WTC11 (cell line): Measurements from ENCODE around the gene TFF2. TPM values are rescaled to one million over a fixed set of nuclear protein-coding genes. Genes with fewer than 3 reads are reported as not detected.

Experiments
- ATAC-seq: fragments of 200-7000 bp; cut with Tn5 transposase; 2 replicates; pipeline ENCODE4 v1.10.0; 2021; ENCODE audit warnings: mild to moderate bottlenecking, moderate library complexity
- CTCF ChIA-PET: fragments of 300-600 bp; sonication (Branson Sonifier 250); formaldehyde crosslinking; loops from one replicate; lab custom pipeline; 2021; ENCODE audit warnings: antibody characterized with exemption; lab: Charles Lee
- POLR2A ChIA-PET: fragments of 350-600 bp; sonication (Branson Sonifier 250); formaldehyde crosslinking; loops from one replicate; lab custom pipeline; 2021; ENCODE audit warnings: antibody characterized with exemption; lab: Charles Lee
- DNase-seq: peaks from one replicate; pipeline ENCODE4 v3.0.0; 2021; ENCODE audit warnings: low spot score
- H3K27ac Mint-ChIP-seq: 2 replicates; pipeline ENCODE4 v1.8.0; 2021; ENCODE audit warnings: mixed read lengths
- H3K27me3 Mint-ChIP-seq: 2 replicates; pipeline ENCODE4 v1.8.0; 2021; ENCODE audit warnings: low read depth, mild to moderate bottlenecking, moderate library complexity, mixed read lengths
- H3K36me3 Mint-ChIP-seq: 2 replicates; pipeline ENCODE4 v1.8.0; 2021; ENCODE audit warnings: mixed read lengths
- H3K4me1 Mint-ChIP-seq: 2 replicates; pipeline ENCODE4 v1.8.0; 2022; ENCODE audit warnings: mixed read lengths
- H3K4me3 Mint-ChIP-seq: 2 replicates; pipeline ENCODE4 v1.8.0; 2021; ENCODE audit warnings: mild to moderate bottlenecking, moderate library complexity, mixed read lengths
- H3K9me3 Mint-ChIP-seq: 2 replicates; pipeline ENCODE4 v1.8.0; 2021; ENCODE audit warnings: mixed read lengths
- EMX1 ChIP-seq: fragments of 250-450 bp; sonication (Bioruptor Pico); IDR thresholded peaks from 2 replicates; pipeline ENCODE4 v1.8.0; 2021; ENCODE audit warnings: mild to moderate bottlenecking
- FOXJ3 ChIP-seq: sonication (generic); formaldehyde crosslinking; IDR thresholded peaks from 2 replicates; pipeline ENCODE4 v1.9.0; 2021; ENCODE audit warnings: missing genetic modification reagents, mild to moderate bottlenecking, borderline replicate concordance
- FOXK1 ChIP-seq: sonication (generic); formaldehyde crosslinking; IDR thresholded peaks from 2 replicates; pipeline ENCODE4 v1.8.0; 2022; ENCODE audit warnings: mild to moderate bottlenecking, moderate library complexity, missing genetic modification reagents
- NR3C1 ChIP-seq: sonication (generic); formaldehyde crosslinking; conservative IDR thresholded peaks from 2 replicates; pipeline ENCODE4 v1.8.1; 2023; ENCODE audit warnings: low read depth, mild to moderate bottlenecking, missing genetic modification reagents
- OVOL2 ChIP-seq: fragments of 250-450 bp; sonication (Bioruptor Pico); IDR thresholded peaks from 2 replicates; pipeline ENCODE4 v1.9.0; 2021; ENCODE audit warnings: mild to moderate bottlenecking, borderline replicate concordance
- PRRX2 ChIP-seq: fragments of 250-450 bp; sonication (Bioruptor Pico); IDR thresholded peaks from 2 replicates; pipeline ENCODE4 v1.8.0; 2021; ENCODE audit warnings: mild to moderate bottlenecking
- RELA ChIP-seq: sonication (generic); formaldehyde crosslinking; IDR thresholded peaks from 2 replicates; pipeline ENCODE4 v1.8.1; 2022; ENCODE audit warnings: missing genetic modification reagents, mild to moderate bottlenecking, borderline replicate concordance
- RORB ChIP-seq: fragments of 250-450 bp; sonication (Bioruptor Pico); IDR thresholded peaks from 2 replicates; pipeline ENCODE4 v1.9.0; 2021; ENCODE audit warnings: mild to moderate bottlenecking
- TP53 ChIP-seq: sonication (generic); formaldehyde crosslinking; IDR thresholded peaks from 2 replicates; pipeline ENCODE4 v1.8.1; 2023; ENCODE audit warnings: mild to moderate bottlenecking, missing genetic modification reagents
- ZBTB21 ChIP-seq: sonication (generic); formaldehyde crosslinking; IDR thresholded peaks from 2 replicates; pipeline ENCODE4 v1.8.1; 2023; ENCODE audit warnings: mild to moderate bottlenecking, missing genetic modification reagents, borderline replicate concordance
- ZNF219 ChIP-seq: sonication (generic); formaldehyde crosslinking; IDR thresholded peaks from 2 replicates; pipeline ENCODE4 v1.8.0; 2023; ENCODE audit warnings: missing genetic modification reagents, mild to moderate bottlenecking, borderline replicate concordance
- ZNF232 ChIP-seq: sonication (generic); formaldehyde crosslinking; IDR thresholded peaks from 2 replicates; pipeline ENCODE4 v1.8.0; 2022; ENCODE audit warnings: mild to moderate bottlenecking, missing genetic modification reagents
- ZNF416 ChIP-seq: fragments of 250-450 bp; sonication (Bioruptor Pico); IDR thresholded peaks from 2 replicates; pipeline ENCODE4 v1.9.0; 2021; ENCODE audit warnings: mild to moderate bottlenecking, inconsistent platforms
- ZNF423 ChIP-seq: fragments of 250-450 bp; sonication (Bioruptor Pico); IDR thresholded peaks from 2 replicates; pipeline ENCODE4 v2.1.2; 2022; ENCODE audit warnings: mild to moderate bottlenecking, moderate library complexity
- total RNA-seq: library from RNA; stranded (reverse); gene quantifications from 3 replicates; pipeline ENCODE4 v1.2.3, GENCODE V29; 2021
- TF ChIP-seq, protein P1 (sequence below): sonication (generic); formaldehyde crosslinking; IDR thresholded peaks from 2 replicates; pipeline ENCODE4 v1.8.1; 2023; ENCODE audit warnings: mild to moderate bottlenecking, moderate library complexity, missing genetic modification reagents
- TF ChIP-seq, protein P2 (sequence below): fragments of 250-450 bp; sonication (Bioruptor Pico); conservative IDR thresholded peaks from 2 replicates; pipeline ENCODE4 v1.9.0; 2021; ENCODE audit warnings: mild to moderate bottlenecking
- TF ChIP-seq, protein P3 (sequence below): sonication (generic); formaldehyde crosslinking; IDR thresholded peaks from 2 replicates; pipeline ENCODE4 v1.8.1; 2023; ENCODE audit warnings: mild to moderate bottlenecking, missing genetic modification reagents
- TF ChIP-seq, protein P4 (sequence below): sonication (generic); formaldehyde crosslinking; IDR thresholded peaks from 2 replicates; pipeline ENCODE4 v1.8.1; 2022; ENCODE audit warnings: low read depth, mild to moderate bottlenecking, moderate library complexity, missing genetic modification reagents, borderline replicate concordance
- TF ChIP-seq, protein P5 (sequence below): fragments of 250-450 bp; sonication (Bioruptor Pico); IDR thresholded peaks from 2 replicates; pipeline ENCODE4 v2.1.2; 2022; ENCODE audit warnings: mild to moderate bottlenecking, moderate library complexity
- TF ChIP-seq, protein P6 (sequence below): sonication (generic); formaldehyde crosslinking; IDR thresholded peaks from 2 replicates; pipeline ENCODE4 v1.8.1; 2022; ENCODE audit warnings: mild to moderate bottlenecking, moderate library complexity, missing genetic modification reagents

TFF2 gene
- total RNA-seq, 1 experiment from 2014 or later: 0.33 TPM

DNA sequence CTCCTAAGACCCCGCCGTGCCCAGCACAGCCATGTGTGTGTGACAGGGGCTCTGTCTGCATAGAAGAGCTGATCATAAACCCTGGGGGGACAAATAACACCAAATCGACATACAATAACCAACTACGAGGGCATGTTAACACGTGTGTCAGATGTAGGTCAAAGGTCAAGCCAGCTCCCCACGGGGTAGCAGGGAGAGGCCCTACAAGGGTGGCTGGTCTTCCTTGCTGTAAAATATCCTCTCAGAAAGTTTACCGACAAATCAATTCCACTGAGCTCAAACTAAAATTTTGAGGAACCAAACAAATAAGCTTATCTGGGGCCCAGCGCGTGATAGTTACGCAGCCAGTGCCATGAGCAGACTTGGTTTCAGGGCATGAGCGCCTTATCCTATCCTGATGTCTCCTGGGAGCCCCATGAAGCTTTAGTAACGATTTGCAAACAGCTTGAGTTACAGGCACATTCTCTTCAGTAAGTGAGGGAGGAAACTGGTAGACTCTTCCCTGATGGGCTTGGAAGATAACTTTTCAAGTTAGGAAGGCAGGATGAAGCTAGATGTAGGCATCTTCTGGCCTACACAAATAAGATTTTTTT, 47.7 kb upstream of the TFF2 start:
- ChIA-PET CTCF (interaction anchor here (1.1 to 1.6 kb wide), 3 partner anchors 13 to 63 kb away, joined by 3 to 6 read pairs (median 5); no protein-coding TSS in a partner anchor), POLR2A (no interaction called here)
- no peak for ATAC-seq
- peaks cover 7% of the 10 kb centered on the region for H3K36me3 Mint-ChIP-seq
- H3K4me3 Mint-ChIP-seq: no peak overlapping the region
- no peak for DNase-seq
- no peak overlapping the region for H3K27ac Mint-ChIP-seq
- H3K9me3 Mint-ChIP-seq: peaks cover 10% of the 10 kb centered on the region
- TF ChIP-seq RELA (CRISPR knock-in tag): no peak
- TF ChIP-seq, protein P1, sequence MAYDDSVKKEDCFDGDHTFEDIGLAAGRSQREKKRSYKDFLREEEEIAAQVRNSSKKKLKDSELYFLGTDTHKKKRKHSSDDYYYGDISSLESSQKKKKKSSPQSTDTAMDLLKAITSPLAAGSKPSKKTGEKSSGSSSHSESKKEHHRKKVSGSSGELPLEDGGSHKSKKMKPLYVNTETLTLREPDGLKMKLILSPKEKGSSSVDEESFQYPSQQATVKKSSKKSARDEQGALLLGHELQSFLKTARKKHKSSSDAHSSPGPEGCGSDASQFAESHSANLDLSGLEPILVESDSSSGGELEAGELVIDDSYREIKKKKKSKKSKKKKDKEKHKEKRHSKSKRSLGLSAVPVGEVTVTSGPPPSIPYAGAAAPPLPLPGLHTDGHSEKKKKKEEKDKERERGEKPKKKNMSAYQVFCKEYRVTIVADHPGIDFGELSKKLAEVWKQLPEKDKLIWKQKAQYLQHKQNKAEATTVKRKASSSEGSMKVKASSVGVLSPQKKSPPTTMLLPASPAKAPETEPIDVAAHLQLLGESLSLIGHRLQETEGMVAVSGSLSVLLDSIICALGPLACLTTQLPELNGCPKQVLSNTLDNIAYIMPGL (CRISPR knock-in tag): no peak
- TF ChIP-seq TP53 (CRISPR knock-in tag): no peak
- no peak for TF ChIP-seq FOXK1 (CRISPR knock-in tag)
- TF ChIP-seq ZNF232 (CRISPR knock-in tag): no peak
- no peak for TF ChIP-seq ZBTB21 (CRISPR knock-in tag)
- TF ChIP-seq RORB (CRISPR knock-in tag): no peak
- no peak for TF ChIP-seq ZNF219 (CRISPR knock-in tag)
- no peak for TF ChIP-seq ZNF423 (CRISPR knock-in tag)
- TF ChIP-seq EMX1 (CRISPR knock-in tag): no peak
- TF ChIP-seq, protein P2, sequence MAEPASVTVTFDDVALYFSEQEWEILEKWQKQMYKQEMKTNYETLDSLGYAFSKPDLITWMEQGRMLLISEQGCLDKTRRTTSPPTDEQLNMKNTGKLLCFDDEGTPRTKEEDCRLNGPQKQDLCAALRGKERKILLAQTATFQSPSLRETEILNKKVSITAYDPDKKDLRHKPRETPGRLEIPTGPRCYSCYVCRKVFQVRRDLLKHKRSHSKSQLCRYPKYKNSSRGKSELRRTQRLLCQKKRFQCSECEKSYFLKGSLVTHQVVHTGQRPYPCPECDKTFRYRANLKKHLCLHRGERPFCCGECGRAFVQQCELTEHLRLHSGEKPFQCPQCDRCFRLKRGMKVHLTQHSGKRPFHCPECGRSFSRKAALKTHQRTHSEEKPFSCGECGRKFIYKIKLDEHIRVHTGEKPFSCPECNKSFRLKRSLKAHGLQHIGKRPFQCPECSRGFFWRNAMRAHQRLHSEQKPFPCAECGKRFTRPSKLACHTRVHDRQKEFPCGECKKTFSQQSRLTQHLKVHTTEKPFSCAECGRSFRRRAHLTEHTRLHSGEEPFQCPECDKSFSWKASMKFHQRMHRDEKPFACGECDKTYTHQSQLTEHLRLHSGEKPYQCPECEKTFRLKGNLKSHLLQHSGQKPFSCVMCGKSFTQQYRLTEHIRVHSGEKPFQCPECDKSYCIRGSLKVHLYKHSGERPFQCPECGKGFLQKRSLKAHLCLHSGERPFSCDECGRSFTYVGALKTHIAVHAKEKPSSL (CRISPR knock-in tag): no peak
- no peak for TF ChIP-seq FOXJ3
- TF ChIP-seq ZNF416 (CRISPR knock-in tag): no peak
- TF ChIP-seq PRRX2 (CRISPR knock-in tag): no peak
- TF ChIP-seq, protein P3, sequence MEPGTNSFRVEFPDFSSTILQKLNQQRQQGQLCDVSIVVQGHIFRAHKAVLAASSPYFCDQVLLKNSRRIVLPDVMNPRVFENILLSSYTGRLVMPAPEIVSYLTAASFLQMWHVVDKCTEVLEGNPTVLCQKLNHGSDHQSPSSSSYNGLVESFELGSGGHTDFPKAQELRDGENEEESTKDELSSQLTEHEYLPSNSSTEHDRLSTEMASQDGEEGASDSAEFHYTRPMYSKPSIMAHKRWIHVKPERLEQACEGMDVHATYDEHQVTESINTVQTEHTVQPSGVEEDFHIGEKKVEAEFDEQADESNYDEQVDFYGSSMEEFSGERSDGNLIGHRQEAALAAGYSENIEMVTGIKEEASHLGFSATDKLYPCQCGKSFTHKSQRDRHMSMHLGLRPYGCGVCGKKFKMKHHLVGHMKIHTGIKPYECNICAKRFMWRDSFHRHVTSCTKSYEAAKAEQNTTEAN (CRISPR knock-in tag): no peak
- TF ChIP-seq, protein P4, sequence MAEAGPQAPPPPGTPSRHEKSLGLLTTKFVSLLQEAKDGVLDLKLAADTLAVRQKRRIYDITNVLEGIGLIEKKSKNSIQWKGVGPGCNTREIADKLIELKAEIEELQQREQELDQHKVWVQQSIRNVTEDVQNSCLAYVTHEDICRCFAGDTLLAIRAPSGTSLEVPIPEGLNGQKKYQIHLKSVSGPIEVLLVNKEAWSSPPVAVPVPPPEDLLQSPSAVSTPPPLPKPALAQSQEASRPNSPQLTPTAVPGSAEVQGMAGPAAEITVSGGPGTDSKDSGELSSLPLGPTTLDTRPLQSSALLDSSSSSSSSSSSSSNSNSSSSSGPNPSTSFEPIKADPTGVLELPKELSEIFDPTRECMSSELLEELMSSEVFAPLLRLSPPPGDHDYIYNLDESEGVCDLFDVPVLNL (CRISPR knock-in tag): no peak
- TF ChIP-seq OVOL2 (CRISPR knock-in tag): no peak
- TF ChIP-seq, protein P5, sequence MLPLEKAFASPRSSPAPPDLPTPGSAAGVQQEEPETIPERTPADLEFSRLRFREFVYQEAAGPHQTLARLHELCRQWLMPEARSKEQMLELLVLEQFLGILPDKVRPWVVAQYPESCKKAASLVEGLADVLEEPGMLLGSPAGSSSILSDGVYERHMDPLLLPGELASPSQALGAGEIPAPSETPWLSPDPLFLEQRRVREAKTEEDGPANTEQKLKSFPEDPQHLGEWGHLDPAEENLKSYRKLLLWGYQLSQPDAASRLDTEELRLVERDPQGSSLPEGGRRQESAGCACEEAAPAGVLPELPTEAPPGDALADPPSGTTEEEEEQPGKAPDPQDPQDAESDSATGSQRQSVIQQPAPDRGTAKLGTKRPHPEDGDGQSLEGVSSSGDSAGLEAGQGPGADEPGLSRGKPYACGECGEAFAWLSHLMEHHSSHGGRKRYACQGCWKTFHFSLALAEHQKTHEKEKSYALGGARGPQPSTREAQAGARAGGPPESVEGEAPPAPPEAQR (CRISPR knock-in tag): no peak
- no peak for TF ChIP-seq NR3C1 (CRISPR knock-in tag)
- TF ChIP-seq, protein P6, sequence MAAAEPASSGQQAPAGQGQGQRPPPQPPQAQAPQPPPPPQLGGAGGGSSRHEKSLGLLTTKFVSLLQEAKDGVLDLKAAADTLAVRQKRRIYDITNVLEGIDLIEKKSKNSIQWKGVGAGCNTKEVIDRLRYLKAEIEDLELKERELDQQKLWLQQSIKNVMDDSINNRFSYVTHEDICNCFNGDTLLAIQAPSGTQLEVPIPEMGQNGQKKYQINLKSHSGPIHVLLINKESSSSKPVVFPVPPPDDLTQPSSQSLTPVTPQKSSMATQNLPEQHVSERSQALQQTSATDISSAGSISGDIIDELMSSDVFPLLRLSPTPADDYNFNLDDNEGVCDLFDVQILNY (CRISPR knock-in tag): no peak
- H3K27me3 Mint-ChIP-seq: 0 out of 2 replicates have a peak, but pooled peaks cover 3% of the 10 kb centered on the region
- H3K4me1 Mint-ChIP-seq: no peaks in the 10 kb centered on the region
